Activated B cell treated with CpG ODN at 0.5 μM for 24 hours (primary cell): ENCODE data around the gene GPR62. TPM values are rescaled to one million over a fixed set of nuclear protein-coding genes. Genes with fewer than 3 reads are reported as not detected.
"Not testable (repeated sequence)": the region's sequence is repeated elsewhere in the genome, so short reads cannot be mapped to it uniquely, and the experiment has no call there.

ENCODE experiments used
- ATAC-seq: fragments of 200-7000 bp; cut with Tn5 transposase; one replicate; pipeline ENCODE4 v1.10.0; 2021; ENCODE audit warnings: low read depth, mild to moderate bottlenecking, moderate library complexity
- CTCF ChIA-PET: fragments of 350-600 bp; sonication (Branson Sonifier 250); formaldehyde crosslinking; loops from one replicate; lab custom pipeline; 2021; ENCODE audit warnings: antibody characterized with exemption; lab: Charles Lee
- POLR2A ChIA-PET: fragments of 350-600 bp; sonication (Branson Sonifier 250); formaldehyde crosslinking; loops from one replicate; lab custom pipeline; 2021; ENCODE audit warnings: antibody characterized with exemption; lab: Charles Lee
- DNase-seq: peaks from one replicate; pipeline ENCODE4 v3.0.0; 2022
- H3K27ac Mint-ChIP-seq: one replicate; pipeline ENCODE4 v1.8.0; 2020; ENCODE audit warnings: mixed read lengths
- H3K27me3 Mint-ChIP-seq: one replicate; pipeline ENCODE4 v1.8.0; 2021; ENCODE audit warnings: mixed read lengths
- H3K36me3 Mint-ChIP-seq: one replicate; pipeline ENCODE4 v1.8.0; 2021; ENCODE audit warnings: low read depth, mixed read lengths
- H3K4me1 Mint-ChIP-seq: one replicate; pipeline ENCODE4 v1.8.0; 2021; ENCODE audit warnings: mixed read lengths
- H3K4me3 Mint-ChIP-seq: one replicate; pipeline ENCODE4 v1.8.0; 2020; ENCODE audit warnings: mild to moderate bottlenecking, mixed read lengths
- H3K9me3 Mint-ChIP-seq: one replicate; pipeline ENCODE4 v1.8.0; 2020; ENCODE audit warnings: mixed read lengths
- CTCF ChIP-seq: fragments of 200-600 bp; IDR thresholded peaks from one replicate; pipeline ENCODE4 v1.8.0; 2022; ENCODE audit warnings: antibody characterized with exemption, mild to moderate bottlenecking
- intact Hi-C: fragments of 100-400 bp; cut with micrococcal nuclease; formaldehyde crosslinking; loops from one replicate; pipeline ENCODE4 v1.15.1; 2024
- total RNA-seq: library from RNA; stranded (reverse); gene quantifications from 2 replicates; pipeline ENCODE4 v1.2.3, GENCODE V29; 2022

GPR62 gene
- total RNA-seq, 1 donor from 2014 or later = not detected

- Mint-ChIP-seq H3K27me3 (no peaks in the 10 kb centered on the region), H3K36me3 (peaks cover 21% of the 10 kb centered on the region), H3K4me1 (no peaks in the 10 kb centered on the region), H3K9me3 (no peaks in the 10 kb centered on the region), H3K27ac (no peak overlapping the region), H3K4me3 (no peak overlapping the region)
- intact Hi-C loops = no loop called here
- ChIA-PET CTCF (no interaction called here), POLR2A (no interaction called here)
- no peak for DNase-seq
- ATAC-seq = no peak
- TF ChIP-seq CTCF = no peak
Observed at GRCh38 chr3:51928438-51928837, 26.7 kb upstream of the GPR62 start.

- DNase-seq, H3K27ac Mint-ChIP-seq, ATAC-seq, H3K9me3 Mint-ChIP-seq, POLR2A ChIA-PET, H3K4me3 Mint-ChIP-seq, H3K27me3 Mint-ChIP-seq, CTCF ChIA-PET, intact Hi-C loops, H3K4me1 Mint-ChIP-seq: not testable (repeated sequence)
- peaks cover 26% of the 10 kb centered on the region for H3K36me3 Mint-ChIP-seq
Observed at GRCh38 chr3:51928981-51929380, 26.2 kb upstream of the GPR62 start.

GRCh38 chr3:51929420-51930003 lies 25.7 kb upstream of the GPR62 start:
- no peak overlapping the region for H3K4me3 Mint-ChIP-seq
- H3K27ac Mint-ChIP-seq = no peak overlapping the region
- peaks cover 31% of the 10 kb centered on the region for H3K36me3 Mint-ChIP-seq
- DNase-seq (no peak), ATAC-seq (no peak)
- no peak for TF ChIP-seq CTCF
- intact Hi-C loops = no loop called here
- H3K9me3 Mint-ChIP-seq = no peaks in the 10 kb centered on the region
- no peaks in the 10 kb centered on the region for H3K27me3 Mint-ChIP-seq
- H3K4me1 Mint-ChIP-seq = no peaks in the 10 kb centered on the region
- ChIA-PET CTCF (no interaction called here), POLR2A (no interaction called here)

- ATAC-seq (no peak), DNase-seq (no peak)
- intact Hi-C loops = no loop called here
- ChIA-PET POLR2A (no interaction called here), CTCF (no interaction called here)
- Mint-ChIP-seq H3K27me3 (no peaks in the 10 kb centered on the region), H3K9me3 (no peaks in the 10 kb centered on the region), H3K27ac (no peak overlapping the region), H3K4me3 (no peak overlapping the region), H3K36me3 (peaks cover 41% of the 10 kb centered on the region), H3K4me1 (no peaks in the 10 kb centered on the region)
- TF ChIP-seq CTCF = no peak
Observed at GRCh38 chr3:51930439-51930838, 24.7 kb upstream of the GPR62 start.

GRCh38 chr3:51931756-51932155 lies 23.4 kb upstream of the GPR62 start:
- no peak for ATAC-seq
- no peaks in the 10 kb centered on the region for H3K4me1 Mint-ChIP-seq

More at GRCh38 chr3:51931756-51932155, 23.4 kb upstream of the GPR62 start:
- no peaks in the 10 kb centered on the region for H3K27me3 Mint-ChIP-seq
- CTCF ChIA-PET = no interaction called here
- no peak overlapping the region for H3K27ac Mint-ChIP-seq
- intact Hi-C loops = no loop called here
- no peaks in the 10 kb centered on the region for H3K9me3 Mint-ChIP-seq
- no peak for TF ChIP-seq CTCF
- no peak for DNase-seq
- peaks cover 53% of the 10 kb centered on the region for H3K36me3 Mint-ChIP-seq
- no peak overlapping the region for H3K4me3 Mint-ChIP-seq
- POLR2A ChIA-PET = interaction anchor here (0.6 to 0.7 kb wide), 2 partner anchors 48 to 124 kb away, joined by 3 to 5 read pairs; no protein-coding TSS in a partner anchor
